GM19467 (cell line): ENCODE measurements around the gene KRT8.

Experiments used
- ATAC-seq: cut with Tn5 transposase; IDR thresholded peaks from one replicate; pipeline ENCODE4 v1.9.1; 2021; ENCODE audit warnings: mild to moderate bottlenecking, moderate library complexity; ENCODE audit not compliant: unreplicated experiment

KRT8 gene

DNA sequence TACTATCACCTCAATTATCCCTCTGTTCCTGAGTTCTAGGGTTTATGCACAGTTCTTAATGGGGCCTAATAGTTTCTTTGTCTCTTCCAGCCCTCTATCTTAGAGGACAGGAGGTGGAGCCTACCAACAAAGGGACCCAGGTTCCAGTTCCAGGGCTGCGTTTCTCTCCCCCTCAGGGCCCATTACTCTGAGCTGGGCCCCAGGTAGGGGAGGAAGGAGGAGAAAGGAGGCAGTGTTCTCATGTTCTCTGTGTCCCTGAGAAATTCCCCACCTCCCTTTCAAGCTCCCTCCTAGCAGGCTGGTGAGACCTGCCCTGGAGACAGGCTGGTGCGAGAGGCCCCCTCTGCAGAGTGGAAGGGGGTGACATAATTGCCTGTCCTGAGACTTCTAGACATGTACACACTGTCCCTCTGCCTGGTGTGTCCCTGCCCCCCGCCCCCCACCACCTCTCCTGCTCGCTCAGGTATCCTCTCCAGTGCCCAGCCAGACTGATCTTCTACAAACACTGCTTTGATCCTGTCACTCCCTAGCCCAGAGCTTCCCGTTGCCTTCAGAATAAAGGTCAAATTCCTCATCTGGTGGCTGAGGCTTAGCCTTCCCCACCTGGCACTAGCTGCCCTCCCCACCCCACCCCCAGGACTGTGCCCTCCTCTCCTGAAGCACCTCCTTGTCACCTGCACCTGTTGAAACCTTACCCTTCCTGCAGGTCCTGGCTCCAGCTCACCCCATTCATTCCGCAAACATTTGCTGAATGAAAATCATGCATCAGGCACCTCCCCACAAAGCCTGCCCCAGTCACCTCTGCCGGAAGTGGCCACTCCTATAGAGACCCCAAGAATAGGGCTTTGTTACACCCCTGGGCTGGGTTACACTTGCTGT lies 21.1 kb upstream of the KRT8 start:
- no peak for ATAC-seq

DNA sequence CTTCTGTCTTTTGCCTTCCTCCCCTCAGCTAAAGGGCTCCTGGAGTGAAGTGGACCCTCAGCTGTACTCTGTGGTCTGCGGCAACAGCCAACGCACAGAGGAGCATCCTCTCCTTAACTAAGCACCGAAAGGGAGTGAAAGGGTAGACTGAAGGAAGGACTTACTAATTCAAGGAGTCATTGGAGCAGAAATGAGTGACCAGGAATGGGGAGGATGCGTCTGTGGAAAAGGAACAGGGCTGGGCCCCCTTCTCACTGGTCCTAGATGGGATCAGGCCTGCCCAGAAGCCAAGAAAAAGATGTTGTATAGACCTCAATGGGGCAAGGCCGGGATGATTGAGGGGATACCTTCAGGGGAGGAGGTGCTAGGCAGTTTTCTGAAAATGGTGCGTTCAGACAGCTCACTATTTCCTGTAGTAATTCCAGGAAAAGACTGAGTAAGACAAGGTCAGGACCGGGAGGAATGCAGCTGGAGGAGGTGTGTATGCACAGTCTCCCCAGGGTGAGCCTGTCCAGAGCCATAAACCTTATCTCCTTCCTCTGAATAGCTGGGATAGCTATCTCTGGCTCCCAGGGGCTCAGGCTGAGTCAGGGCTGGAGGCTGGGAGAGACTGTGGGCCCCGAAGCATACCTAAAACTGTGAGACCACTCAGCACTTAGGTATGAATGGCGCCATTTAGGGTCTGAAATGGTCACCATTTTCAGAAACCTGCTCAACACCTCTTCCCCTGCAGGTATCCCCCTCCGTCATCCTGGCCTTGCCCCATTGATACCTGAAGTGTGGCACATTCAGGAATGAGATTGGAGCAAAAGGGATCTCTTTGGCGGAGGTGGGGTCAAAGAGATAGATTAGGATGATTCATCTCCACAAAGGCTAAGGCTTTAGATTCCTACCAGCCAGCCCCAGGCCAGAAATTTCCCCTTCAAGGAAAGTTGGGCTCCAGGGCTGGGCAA lies 20.2 kb upstream of the KRT8 start:
- no peak for ATAC-seq

DNA sequence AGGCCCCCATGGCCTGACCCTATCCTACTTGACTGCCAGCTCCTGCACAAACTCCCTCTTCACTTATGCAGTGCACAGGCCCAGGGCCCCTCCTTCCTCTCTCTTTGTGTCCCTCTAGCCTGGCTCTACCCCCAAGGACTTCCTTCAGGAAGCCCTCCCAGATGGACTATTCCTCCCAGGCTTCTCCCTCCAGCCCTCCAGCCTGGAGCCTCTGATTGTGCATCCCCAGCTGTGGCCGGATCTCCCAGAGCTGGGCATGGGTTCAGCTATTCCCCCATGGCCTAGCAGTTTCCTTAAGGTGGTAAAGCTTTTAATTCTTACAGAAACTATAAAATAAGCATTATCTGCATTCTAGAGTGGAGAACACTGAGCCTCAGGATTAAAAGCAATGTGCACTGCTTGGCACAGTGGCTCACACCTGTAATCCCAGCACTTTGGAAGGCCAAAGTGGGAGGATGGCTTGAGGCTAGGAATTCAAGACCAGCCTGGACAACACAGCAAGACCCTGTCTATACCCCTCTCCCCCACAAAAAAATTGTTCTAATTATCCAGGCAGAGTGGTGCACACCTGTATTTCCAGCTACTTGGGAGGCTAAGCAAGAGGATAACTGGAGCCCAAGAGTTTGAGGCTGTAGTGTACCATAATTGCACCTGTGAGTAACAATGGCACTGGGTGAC lies 16.8 kb upstream of the KRT8 start:
- ATAC-seq, result no peak

DNA sequence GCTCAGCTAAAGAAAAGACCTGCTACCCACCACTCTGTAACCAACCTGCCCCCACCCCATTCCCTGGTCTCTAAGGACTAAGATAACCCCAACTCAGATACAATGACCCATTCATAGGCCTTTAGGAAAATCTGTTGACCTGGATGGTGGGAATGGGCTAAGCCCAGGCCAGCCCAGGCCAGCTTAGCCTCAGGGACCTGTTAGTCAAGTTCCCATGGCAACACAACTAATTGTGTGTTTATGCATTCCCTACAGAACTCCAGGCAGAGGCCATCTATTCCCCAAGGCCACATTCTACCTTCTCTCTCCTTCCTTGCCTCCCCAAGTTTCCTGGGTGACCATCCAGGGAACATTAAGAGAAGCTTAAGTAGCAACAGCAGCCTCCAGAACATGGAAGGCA lies 16.1 kb upstream of the KRT8 start:
- ATAC-seq, result no peak

DNA sequence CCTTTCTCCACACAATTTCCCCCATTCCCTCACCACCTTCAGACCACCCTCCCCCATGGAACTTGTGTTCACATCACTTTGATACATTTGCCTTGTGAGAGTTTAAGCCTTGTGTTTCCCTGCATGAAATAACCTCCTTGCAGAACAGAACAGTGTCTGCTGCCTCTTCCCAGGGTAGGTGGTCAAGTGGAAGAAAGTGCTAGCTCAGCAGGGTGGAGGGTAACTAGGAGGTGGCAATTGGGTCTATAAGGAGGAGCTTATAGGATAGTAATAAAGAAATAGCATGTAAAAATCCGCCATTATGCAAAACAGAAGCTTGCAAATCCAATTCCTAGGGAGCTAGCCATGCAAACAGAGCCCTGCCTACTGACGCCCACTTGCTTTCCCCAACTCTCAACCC lies 13.9 kb upstream of the KRT8 start:
- no peak for ATAC-seq

DNA sequence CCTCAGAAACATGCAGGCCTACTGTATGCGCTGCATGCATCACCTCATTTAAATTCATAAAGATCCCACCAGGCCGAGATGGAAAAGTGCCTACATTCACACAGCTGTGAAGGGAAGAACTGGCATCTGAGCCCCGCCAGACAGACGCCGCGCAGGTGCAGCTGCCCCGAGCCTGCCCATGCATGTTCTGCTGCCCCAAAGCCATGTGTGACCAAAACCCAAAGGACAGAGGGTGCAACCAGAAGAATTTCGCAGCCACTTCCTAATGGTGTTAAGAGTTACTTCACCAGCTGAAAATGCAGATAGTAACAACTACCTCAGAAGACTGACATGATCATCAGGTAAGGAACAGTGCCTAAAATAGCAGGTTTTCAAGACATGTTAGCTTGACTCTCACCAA lies 13.5 kb upstream of the KRT8 start:
- no peak for ATAC-seq

DNA sequence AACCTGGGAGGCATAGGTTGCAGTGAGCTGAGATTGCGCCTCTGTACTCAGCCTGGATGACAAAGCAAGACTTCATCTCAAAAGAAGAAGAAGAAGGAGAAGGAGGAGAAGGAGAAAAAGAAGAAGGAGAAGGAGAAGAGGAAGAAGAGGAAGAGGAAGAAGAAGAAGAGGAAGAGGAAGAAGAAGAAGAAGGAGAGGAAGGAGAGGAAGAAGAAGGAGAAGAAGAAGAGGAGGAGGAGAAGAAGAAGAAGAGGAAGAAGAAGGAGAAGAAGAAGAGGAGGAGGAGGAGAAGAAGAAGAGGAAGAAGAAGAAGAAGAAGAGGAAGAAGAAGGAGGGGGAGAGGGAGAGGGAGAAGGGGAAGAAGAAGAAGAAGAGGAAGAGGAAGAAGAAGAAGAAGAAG lies 12.9 kb upstream of the KRT8 start:
- no peak for ATAC-seq

DNA sequence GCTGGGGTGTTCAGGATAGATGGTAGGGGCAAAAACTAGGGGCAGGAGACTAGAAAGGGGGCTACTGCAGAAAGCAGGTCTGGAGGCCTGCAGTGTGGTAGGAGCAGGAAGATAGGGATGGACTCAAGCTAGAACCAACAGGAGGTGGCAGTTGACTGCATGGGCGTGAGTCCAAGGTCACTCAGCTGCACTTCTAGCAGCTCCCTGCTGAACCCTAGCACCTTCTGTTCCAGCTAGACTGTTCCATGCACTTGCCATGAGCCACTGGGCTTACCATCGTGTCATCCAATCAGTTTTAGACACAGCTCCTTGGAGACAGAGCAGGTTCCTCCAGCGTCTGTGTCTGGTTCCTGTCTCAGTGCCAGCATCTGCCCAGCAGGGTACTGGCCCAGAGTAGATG lies 11.3 kb upstream of the KRT8 start:
- ATAC-seq, result no peak

DNA sequence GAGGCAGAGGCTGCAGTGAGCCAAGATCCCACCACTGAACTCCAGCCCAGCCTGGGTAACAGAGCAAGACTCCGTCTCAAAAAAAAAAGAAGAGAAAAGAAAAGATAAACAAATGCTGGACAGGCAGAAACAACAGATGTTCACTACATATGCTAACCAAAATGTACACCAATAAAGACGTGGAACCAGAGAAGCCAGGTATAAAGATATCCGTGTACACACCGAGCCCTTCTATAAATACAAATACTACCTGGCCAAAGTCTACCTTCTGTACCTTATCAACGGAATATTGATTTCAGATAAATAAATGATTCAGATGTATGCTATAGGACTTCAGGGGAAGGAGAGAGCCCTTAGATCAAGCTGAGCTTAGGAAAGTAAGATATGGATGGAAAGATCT lies 10.8 kb upstream of the KRT8 start:
- no peak for ATAC-seq

DNA sequence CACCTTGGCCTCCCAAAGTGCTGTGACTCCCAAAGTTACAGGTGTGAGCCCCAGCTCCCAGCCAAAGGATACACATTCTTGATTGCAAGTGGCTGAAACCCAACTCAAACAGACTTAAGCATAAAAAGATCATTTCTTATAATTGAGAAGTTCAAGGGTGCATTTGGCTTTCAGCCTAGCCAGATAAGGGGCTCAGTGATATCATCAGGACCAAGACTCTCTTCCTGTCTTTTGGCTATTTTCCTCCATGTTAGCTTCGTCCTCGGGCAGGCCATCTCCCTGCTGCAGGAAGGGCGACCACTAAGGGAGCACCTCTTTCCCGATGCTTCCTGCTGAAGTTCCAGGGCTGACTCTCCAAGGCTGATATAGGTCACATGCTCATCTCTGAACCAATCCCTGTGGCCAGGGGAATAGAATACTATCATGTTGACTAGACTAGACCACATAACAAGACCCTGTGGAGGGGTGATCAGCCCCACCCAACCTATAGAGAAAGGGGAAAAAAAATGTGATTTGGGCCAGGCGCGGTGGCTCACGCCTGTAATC lies 9.8 kb upstream of the KRT8 start:
- ATAC-seq, result no peak

DNA sequence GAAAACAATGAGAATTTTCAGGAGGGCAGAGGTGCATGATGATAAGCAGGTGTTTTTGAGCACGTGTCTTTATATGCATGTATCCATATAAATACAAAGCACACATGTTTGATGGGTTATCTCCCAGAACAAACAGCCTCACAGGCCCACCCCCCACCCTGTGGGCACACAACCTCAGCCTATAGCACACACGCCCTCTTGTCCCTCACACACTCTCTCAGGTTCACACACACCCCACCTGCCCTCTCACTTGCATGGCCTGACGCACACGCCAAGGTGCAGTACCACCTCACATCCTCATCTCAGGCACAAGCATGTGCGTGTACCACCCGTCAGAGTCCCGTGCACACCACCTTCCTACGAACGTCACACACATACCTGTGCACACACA lies 8.6 kb upstream of the KRT8 start:
- no peak for ATAC-seq

DNA sequence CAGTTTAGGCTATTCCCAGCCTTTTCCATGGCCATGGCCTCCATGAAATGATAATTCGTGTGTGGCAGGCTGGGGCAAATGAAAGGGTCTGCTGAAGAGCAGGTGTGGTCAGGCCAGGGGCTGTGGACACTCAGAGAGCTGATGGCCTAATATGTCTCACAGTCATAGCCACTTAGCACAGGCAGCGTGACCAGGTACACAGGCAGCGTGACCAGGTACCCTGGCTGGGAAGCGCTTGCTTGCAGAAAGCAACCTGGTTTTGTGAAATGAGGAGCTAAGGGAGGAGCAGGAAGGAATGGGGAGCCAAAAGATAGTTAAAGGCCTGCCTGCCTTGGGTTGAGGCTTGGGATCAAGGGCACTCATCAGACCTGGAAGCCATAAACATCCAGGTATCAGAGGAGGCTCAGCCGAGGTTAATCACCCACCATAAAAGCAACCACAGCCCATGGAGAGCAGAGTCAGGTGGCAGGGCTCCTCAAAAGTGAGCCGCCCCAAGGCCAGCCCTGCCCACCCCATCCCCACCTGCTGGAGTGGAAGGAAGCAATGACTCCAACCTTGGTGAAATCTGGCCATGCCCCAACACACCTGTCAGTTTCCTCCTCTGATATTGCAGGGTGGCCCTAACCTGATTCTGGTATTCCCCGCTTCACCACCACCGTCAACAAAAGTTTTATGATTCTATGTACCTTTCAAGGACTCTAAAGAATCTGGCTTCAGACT lies 8.0 kb upstream of the KRT8 start:
- no peak for ATAC-seq

DNA sequence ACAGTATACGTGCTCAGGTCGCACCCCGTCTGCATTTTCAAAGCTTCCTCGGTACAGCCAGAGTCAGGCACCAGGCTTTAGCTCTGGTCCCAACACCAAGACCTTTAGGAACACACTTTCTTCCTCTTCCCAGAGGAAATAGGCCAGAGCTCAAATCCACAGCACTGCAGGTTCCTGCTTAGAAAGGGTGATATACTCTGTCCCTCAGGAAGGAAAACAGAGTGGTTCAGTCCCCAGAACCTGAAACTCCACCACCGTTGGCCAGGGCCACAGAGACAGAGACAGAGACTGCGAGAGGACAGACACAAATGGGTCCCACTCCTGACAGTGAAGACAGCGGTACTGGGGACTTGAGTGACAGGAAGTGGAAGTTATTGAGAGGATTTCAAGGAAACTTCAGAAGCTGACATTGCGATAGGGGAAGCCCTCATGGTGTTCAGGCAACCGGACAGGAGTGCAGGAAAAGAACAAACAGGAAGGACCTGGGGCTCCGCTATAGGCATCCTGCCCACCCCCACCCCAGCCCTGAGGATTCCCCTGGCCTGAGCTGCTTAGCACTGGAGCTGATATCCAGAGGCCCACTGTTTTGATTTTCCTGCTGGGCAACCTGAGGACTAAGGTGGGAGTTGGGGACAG lies 5.5 kb upstream of the KRT8 start:
- ATAC-seq, result no peak

DNA sequence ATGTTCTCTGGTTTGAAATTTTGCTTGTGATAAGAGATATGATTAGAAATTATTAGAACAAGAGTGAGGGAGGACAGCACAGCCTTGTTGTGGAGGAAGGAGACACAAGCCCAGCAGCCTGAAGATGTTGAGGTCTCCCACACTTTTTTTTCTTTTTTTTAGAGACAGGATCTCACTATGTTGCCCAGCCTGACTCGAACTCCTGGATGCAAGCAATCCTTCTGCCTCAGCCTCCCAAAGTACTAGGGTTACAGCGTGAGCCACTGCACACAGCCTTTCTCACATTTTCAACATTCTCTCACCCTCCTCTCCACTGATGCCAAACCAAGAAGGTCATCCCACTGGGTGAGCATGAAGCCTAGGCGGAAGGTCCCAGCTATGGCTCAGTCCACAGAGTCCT lies 4.9 kb upstream of the KRT8 start:
- no peak for ATAC-seq

DNA sequence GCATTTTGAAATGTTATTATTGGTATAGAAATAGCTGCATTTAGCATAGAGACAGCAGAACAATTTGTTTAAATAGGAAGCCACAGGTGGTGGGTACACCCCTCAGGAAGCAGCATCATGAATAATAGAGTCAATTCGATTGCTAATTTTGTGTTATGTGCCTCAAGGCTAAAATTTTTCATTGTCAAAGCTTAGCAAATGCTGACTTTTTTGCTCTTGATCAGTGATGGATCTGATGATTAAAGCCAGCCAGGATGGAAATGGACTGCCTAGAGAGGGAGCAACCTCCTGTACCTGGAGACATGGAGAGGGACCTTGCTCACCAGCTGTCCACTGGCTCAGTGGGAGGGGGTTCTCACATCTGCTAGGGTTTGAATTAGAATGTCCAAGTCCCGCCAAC lies 4.5 kb upstream of the KRT8 start:
- ATAC-seq, result no peak

DNA sequence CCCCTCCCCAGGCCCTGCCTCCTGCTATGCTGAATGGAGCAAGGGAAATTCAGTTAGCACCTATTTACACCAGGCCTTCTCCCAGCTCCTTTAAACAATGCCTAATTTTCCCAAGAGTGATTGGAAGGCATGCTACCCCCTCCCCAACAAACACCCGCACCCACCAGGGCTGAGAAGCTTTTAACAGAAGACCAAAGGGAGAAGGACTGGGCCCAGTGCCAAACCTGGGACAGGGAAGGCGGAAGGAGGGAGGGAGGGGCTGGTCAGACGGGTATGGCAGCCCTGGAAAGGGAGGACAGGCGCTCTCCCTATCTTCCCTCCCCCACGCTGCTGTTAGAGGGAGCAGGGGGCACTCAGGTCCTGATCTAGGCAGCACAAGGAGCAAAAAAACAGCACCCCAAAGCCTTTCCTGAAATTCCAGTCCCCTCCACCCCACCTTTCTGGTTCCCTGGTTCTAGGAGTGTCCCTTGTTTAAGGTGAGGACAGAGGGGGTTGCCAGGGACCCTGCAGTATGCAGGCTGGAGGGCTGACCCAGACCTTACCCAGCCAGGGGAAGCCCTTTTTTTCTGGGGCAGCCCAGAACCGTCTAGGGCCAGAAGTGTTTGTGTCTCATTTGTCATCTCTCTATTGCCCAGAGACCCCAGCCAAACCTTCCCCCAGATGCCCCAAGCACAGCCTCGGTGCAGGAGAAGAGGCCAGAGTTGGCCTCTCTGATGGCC lies 2.4 kb upstream of the KRT8 start:
- no peak for ATAC-seq

DNA sequence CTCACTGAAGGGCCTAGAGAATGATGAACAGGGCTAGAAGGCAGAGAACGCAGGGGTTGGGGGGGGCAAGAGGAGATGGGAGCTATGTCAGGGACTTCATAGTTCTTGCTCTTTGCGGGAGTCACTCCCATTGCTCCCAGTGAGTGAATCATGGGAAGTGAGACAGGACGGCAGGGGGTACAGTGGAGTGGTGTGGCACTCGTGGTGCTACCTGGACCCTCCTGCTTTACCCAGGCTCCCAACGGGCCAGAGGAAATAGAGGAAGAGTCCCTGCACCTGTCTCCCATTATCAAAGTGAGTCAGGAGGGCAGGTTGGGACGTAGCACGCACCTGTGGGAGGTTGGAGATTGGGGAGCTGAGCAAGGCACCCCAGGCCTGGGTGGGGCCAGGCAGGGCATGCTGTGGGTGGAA lies 1.3 kb upstream of the KRT8 start:
- no peak for ATAC-seq

DNA sequence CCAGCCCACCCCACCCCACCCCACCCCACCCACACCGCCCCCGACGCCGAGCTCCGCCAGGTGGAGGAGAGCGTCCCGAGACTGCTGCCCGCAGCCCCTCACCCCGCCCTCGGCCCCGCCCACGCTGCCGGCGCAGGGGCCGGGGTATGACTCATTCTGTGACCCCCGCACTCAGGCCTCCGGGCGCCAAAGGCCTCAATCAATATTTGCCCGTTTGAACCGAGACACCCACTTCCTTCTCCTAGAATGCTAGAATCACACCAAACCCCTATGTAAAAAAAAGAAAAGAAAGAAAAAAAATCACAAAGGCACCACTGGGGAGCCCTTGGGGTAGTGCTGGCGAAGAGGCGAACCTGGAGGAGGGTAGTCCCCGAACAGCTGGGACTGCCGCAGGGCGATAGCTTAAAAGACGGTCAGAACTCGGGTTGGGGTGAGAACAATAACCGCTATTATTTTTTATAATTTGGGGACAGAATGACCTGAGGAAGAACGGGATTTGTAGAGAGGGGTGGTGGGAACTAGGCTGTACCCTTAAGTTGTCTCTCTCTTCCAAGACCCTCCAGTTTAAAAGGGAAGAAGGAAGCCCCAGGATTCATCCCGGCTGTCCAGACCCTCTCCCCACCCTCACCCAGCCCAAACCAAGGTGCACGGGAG lies 894 bp downstream of the KRT8 start:
- ATAC-seq, result no peak

DNA sequence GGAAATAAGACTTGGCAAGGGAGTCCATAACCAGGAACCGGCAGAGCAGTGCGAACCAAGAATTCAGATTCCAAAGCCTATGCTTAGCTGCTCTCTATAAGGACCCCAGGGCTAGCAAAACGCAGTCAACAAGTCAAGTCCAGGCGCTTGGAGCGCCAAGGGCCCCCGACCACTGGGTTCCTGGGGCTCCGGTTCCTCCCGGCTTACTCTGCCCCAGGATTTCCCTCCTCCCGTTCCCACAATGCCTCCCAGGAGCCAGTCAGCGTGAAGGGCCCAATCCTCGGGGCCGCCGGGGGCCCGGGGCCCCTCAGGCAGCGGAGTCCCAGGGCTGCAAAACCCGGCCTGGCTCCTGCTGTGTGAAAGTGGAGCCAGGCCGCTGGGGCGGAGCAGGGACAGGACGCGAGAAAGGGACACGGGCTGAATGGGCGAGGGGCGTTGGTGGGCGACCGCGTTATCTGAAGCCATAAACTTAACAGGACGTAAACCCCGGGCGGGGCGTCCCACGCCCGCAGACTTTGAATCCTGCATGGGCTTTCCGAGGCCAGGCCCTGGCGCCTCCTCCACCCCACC lies 1.5 kb downstream of the KRT8 start:
- ATAC-seq, result no peak
